GM23338 (cell line): ENCODE data around the gene RAB17.

Source experiments
- POLR2AphosphoS5 ChIP-seq: IDR thresholded peaks from 2 replicates; pipeline ENCODE4 v1.6.1; 2016; ENCODE audit warnings: antibody characterized with exemption, low read depth
- TF ChIP-seq, protein P1 (sequence below), 2 experiments: fragments of 200-600 bp in 1 of 2; sonication (generic) in 1 of 2; conservative IDR thresholded peaks; 2 replicates each; pipeline versions ENCODE4 v1.5.1 to v1.6.1; 2016 to 2017; ENCODE audit warnings: antibody characterized with exemption in 2 of 2, low read depth in 2 of 2, mild to moderate bottlenecking in 2 of 2, moderate library complexity in 1 of 2

DNA sequence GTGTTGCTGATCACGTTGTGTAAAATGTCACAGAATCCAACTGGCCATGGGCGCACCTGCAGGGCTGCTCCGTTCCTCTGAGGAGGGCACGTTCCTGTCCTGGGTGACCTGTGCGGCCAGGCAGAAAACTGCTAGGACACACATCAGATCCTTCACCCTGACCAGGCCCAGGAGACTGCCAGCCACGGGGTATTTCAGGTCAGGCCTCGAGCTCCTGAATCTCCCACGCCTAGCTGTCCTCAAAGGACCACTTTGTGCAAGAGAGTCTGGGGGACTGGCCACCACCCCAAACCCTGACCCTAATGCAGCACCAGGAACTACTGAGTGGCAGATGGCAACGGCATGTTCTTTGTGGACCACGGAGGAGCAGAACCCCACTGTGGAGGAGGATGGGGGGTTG, 13.1 kb downstream of the RAB17 start:
- TF ChIP-seq POLR2AphosphoS5: no peak
- TF ChIP-seq, protein P1, sequence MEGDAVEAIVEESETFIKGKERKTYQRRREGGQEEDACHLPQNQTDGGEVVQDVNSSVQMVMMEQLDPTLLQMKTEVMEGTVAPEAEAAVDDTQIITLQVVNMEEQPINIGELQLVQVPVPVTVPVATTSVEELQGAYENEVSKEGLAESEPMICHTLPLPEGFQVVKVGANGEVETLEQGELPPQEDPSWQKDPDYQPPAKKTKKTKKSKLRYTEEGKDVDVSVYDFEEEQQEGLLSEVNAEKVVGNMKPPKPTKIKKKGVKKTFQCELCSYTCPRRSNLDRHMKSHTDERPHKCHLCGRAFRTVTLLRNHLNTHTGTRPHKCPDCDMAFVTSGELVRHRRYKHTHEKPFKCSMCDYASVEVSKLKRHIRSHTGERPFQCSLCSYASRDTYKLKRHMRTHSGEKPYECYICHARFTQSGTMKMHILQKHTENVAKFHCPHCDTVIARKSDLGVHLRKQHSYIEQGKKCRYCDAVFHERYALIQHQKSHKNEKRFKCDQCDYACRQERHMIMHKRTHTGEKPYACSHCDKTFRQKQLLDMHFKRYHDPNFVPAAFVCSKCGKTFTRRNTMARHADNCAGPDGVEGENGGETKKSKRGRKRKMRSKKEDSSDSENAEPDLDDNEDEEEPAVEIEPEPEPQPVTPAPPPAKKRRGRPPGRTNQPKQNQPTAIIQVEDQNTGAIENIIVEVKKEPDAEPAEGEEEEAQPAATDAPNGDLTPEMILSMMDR (conservative IDR thresholded peaks at IDR 0.05; ENCODE audit: low read depth in 2 of 2): no peak
